Gastroesophageal sphincter (tissue), 3 donors: ENCODE results near the gene PNLDC1.

Experiments used
- EP300 ChIP-seq: sonication (generic); formaldehyde crosslinking; IDR thresholded peaks from one replicate; pipeline ENCODE4 v1.6.1; 2017; ENCODE audit warnings: antibody characterized with exemption, mild to moderate bottlenecking
- POLR2A ChIP-seq, 2 donors: fragments of 450-650 bp; IDR thresholded peaks; one replicate each; pipeline ENCODE4 v1.6.1; 2017; ENCODE audit warnings: antibody characterized with exemption in 2 of 2, mild to moderate bottlenecking in 2 of 2, moderate library complexity in 1 of 2
- POLR2AphosphoS5 ChIP-seq: sonication (generic); formaldehyde crosslinking; IDR thresholded peaks from one replicate; pipeline ENCODE4 v1.6.1; 2017; ENCODE audit warnings: antibody characterized with exemption
- TF ChIP-seq, protein P1 (sequence below), 4 experiments: fragments of 200-600 bp in 2 of 4; fragments of 450-650 bp in 2 of 4; sonication (generic) in 1 of 4; IDR thresholded peaks; one replicate each; pipeline ENCODE4 v1.5.1; 2017 to 2019; ENCODE audit warnings: antibody characterized with exemption in 4 of 4, mild to moderate bottlenecking in 2 of 4, moderate library complexity in 2 of 4

DNA sequence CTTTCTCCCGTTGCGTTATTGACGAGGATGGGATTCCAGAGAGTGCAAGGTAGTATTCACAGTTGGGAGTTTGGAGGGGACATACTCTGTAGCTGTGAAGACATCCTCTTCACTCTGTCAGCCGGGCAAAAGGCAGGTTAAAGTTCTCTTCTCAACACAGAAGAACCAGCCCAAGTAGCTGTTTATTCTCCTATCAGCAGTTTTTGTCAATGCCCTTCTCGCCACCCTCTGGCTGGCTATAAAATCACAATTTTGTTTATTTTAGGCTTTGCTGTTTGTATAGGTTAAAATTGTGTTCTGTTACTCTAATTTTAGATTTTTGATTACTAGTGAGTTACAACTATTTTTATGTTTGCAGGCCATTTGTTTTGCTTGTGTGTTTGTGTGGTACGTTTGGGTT, 52.8 kb downstream of the PNLDC1 start:
- TF ChIP-seq, protein P1, sequence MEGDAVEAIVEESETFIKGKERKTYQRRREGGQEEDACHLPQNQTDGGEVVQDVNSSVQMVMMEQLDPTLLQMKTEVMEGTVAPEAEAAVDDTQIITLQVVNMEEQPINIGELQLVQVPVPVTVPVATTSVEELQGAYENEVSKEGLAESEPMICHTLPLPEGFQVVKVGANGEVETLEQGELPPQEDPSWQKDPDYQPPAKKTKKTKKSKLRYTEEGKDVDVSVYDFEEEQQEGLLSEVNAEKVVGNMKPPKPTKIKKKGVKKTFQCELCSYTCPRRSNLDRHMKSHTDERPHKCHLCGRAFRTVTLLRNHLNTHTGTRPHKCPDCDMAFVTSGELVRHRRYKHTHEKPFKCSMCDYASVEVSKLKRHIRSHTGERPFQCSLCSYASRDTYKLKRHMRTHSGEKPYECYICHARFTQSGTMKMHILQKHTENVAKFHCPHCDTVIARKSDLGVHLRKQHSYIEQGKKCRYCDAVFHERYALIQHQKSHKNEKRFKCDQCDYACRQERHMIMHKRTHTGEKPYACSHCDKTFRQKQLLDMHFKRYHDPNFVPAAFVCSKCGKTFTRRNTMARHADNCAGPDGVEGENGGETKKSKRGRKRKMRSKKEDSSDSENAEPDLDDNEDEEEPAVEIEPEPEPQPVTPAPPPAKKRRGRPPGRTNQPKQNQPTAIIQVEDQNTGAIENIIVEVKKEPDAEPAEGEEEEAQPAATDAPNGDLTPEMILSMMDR (IDR thresholded peaks at IDR 0.05), result no peak
- TF ChIP-seq POLR2A (IDR thresholded peaks at IDR 0.05), result no peak
- no peak for TF ChIP-seq EP300
- no peak for TF ChIP-seq POLR2AphosphoS5
